Brain pericyte (primary cell): ENCODE measurements around the gene SMYD1.

Experiments
- DNase-seq: peaks from one replicate; pipeline ENCODE4 v3.0.0-alpha.2; 2012; ENCODE audit warnings: low read depth, low spot score

The SMYD1 gene

DNA sequence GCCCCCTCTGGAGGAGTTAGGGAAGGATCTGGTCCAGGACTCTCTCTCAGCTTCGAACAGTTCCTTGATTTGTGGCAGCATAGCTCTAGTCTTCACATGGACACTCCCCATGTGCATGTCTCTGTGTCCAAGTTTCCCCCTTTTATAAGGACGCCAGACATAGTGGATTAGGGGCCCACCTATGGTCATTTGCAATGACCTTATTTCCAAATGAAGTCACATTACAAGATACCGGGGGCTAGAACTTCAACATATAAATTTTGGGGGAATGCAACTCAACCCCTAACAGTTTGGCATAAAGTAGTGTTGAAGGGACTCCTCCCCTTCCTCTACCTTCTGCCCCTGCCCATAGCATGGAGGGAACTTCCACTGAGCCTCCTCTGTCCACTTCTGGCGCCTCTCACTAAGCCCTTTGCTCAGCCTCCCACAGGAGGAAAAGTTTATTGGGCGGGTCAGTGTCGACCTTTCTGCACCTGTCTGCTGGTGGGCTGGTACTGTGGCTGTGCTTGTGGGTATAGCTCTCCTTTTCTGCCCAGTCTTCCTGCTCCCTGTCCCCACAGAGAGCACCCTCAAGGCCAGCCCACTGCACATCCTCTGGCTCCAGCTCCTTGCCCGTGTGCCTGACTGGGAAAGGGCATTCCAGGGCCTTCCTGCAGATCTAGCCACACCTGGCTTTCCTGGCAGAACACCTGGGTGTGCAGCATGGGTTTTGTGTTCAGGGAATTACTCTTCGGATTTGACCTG is 54.7 kb downstream of the SMYD1 start:
- no peak for DNase-seq

DNA sequence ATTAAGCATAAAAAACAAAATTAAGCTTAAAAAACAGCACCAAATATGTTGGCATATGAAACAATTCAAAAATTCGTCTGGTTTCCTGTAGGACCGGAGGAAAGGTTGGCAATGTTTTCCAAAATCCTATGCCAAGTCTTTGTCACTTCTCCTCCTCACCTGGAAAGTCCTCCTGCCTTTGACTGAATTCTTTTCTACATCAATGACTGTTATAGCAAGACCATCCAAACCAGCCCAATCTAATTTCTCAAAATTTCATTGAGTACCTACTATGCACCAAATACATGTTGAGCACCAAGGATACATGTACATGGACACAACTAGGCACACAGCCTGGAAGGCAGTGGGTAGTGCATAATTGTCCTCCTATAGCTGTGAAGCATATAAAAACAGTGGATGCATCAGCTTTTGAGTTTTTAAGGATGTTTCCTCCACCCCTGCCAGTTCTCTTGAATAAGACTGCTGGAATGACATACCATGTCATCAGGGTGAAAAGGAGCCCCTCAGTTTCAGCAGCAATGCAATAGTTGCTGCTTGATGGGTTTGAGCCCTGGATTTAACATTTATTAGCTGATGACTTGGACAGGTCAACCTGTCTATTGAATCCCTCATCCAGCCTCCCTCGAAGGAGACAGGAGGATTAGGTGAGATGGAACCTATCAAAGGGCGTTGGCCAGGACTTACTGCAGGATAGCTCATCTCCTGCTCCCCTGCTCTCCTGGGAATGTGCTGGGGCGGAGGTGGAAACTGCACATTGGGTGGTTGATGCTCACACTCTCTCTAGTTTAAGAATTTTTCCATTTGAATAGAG is 55.7 kb downstream of the SMYD1 start:
- no peak for DNase-seq

DNA sequence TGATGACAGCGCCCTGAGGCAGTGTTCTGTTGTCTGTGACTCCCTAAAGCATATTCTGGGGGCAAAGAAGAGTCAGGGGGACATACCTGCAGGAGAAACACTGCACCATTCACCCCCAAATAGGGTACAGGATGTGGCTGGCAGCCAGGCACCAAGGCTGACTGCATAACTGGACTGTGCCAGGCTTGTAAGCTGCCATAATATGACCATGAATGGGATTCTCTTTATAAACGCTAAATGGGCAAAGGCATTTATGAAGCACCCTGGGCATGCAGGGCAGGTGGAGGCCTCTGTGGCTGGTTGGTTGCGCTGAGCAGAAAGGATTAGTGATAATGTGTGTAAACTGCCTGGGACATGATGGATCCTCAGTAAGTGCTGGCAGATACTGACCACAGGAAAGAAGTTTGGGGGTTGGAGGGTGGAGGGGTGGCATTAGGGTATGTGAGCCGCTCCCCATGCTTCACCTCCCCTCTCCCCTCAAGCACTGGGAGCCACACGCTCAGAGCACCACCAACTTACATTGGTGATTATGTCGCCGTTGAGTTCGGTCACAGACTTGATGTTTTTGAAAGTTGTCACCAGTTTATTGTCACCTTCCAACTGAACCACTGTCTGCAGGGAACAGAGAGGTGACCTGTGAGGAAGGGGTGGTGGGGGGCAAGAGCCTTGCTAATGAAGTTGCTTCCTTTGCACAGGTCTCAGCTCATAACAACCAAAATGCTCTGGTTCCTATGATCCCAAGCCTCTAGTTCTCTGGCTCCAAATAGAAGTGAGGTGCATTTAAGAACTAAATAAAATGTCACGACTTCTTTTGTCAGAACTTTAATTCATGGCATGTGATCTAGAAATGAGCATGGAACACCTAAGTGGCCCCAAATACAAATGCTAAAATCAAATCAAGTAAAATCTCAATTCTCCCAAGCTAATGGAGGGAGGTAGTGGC is 56.6 kb downstream of the SMYD1 start:
- DNase-seq, result no peak

GRCh38 chr2:88125344-88125923 is 57.8 kb downstream of the SMYD1 start:
- no peak for DNase-seq

- no peak for DNase-seq
Measured at GRCh38 chr2:88125924-88126771, 58.5 kb downstream of the SMYD1 start.

- DNase-seq, result no peak
Measured at GRCh38 chr2:88126772-88127637, 59.4 kb downstream of the SMYD1 start.

GRCh38 chr2:88127638-88127887 is 59.9 kb downstream of the SMYD1 start:
- DNase-seq, result no peak

DNA sequence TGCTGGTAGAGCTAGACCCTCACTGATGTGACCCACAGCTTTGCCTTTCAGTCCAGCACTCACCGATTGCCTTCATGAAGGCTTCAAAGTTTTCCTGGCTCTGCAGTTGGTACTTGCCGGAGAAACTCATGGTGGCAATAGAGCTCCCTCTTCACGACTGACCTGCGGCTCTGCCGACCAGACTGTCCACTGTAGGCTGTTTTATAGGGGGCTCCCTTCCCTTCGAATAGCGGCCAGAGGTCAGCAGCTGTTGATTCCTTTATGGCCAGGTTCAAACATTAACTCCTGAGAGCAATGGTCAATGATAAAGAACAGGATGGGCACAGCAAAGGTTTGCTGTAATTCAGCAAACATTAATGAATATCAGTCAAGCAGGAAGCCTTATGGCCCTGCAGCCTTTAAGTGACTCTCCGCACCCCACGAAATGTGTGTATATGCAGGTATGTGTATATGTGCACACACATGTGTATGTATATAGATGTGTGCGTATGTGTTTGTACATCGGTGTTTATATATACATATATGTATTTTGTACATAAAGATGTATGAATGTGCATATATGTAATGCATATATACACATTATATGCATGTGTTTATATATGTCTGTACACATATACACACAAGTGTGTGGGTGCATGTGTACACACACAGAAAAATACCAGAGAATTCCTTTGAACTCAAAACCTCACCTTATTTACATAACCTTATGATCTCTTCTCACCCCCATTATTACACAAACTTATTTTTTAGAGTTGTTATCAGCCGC is 60.4 kb downstream of the SMYD1 start, which contains the start of gene FABP1:
FABP1 (minus strand) TSS at position 175 of the 766 bp plus-strand sequence; CDS start at position 130, 45 bp downstream.
- DNase-seq, result no peak

DNA sequence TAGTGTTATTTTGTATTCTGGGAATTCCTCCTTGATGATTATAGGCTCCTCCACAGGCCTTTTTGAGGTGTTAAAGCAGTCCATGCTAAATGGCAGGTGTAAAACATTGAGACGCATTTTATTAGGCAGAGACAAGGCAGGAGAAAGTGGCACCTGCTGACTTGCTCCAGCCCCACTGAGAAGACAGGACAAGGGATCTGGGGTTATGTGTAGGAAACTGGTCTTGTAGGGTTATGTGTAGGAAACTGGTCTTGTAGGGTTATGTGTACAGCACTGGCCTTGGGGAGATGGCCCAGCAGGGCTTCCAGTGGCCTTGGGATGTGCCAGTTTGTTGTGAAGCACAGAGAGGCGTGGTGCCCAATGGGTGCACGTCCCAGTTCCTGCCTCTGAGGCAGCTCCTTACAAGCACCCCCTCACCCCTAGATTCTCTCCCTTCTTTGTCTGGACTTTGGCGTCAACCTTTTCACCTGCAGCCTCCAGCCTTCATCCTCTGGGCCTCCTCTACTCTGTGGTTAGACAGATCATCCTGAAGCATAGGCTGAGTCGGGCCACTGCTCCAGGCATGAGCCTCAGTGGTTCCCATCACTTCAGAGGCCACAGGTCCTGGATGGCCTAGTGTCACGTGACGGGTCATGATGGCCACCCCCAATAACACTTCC is 61.2 kb downstream of the SMYD1 start:
- no peak for DNase-seq

DNA sequence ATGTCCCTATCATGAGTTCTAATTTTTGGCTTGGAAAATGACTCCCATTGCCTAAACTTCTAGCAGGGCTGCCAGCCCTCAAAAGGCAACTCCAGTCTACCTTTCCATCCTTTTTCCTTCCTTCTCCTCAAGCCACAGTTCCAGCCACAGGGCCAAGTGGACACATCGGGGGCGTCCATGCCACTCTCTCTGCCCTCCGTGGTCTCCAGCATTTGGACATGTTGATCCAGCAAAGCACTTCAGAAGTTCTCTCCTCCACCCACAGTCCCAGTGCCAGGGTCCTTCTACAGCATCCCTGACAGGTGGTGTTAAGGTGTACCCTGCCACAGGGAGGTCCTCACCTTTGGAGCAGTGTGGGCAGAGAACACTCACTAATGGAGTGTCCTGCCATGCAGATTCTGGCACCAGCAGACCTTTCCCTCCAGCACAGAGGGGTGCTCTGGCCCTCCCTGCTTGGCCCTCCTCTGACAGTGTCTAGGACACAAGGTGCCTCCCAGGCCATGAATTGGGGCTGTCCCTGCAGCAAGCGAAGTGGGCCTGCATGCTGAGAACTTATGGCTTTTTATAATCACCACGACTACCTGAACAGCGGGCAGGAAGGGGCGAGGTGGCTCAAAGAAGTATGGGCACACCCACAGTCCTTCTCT is 61.8 kb downstream of the SMYD1 start:
- DNase-seq, result no peak

DNA sequence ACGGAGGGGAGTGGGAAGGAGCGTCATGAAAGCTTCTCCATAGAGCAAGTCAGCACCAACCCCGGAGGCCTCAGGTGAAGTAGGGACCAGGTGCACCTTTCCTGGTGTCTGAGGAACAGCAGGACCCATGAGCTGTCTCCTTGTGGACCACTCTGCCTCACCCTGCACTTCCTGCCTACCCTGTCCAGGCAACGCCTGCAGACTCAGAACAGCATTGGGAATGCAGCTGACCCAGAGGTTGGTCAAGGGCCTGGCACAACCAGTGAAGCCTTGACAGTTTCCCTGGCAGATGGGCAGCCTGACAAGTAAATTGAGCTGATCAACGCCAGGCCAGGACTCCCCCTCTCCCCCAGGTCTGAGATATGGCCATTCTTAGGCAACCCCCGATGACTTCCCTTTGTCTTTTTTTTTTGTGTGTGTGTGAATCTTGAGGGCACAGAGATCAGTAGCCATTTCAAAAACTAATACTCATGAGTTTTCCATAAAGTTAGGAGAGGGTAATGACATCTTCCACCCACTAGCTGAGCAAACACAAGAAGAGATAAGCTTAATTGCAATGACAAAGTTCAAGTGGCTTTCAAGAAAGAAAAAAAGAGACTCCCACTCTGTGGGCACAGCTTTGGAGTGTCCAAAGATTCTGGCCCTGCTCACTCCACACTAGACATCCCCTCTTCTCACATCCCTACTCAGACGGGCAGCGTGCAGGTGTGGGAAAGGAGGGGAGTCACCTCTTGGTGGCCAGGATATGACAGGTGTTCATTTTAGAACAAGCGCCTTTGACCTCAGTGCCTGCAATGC is 63.8 kb downstream of the SMYD1 start:
- DNase-seq, result no peak

DNA sequence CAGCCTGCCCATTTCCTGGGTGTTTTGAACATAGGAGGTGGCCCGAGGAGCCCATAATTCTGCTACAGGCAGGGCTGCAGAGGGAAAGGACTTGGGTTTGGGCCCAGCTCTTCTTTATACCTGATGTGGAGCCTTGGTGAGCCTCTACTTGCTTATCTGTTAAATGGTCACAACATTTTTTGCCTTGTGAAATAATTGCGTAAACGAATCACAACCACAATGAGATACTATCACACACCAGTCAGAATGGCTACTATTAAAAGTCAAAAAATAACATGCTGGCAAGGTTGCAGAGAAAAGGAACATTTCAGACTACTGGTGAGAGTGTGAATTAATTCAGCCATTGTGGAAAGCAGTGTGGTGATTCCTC is 64.4 kb downstream of the SMYD1 start:
- DNase-seq, result no peak

GRCh38 chr2:88133875-88134274 is 66.2 kb downstream of the SMYD1 start:
- no peak for DNase-seq

DNA sequence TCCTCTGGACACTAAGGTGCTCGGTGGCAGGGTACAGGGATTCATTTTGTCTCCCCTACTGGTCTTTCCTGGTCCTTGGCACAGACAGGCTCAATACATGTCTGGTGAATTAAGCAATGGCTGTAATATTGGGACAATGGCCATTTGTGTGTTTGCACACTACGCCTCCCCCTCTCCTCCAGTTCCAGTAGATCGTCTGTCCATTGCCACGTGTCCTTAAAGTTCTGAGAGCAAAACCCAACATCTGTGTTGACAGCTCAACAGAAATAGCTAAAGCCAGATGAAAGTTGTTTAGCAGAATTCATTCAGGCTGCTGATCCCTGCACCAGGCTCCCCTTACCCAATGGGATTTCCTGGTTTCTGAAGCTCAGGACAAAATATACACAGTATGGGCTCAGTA is 69.2 kb downstream of the SMYD1 start:
- no peak for DNase-seq

- DNase-seq, result no peak
Measured at GRCh38 chr2:88137833-88138232, 70.2 kb downstream of the SMYD1 start.

- no peak for DNase-seq
Measured at GRCh38 chr2:88139203-88139702, 71.6 kb downstream of the SMYD1 start.

- DNase-seq, result no peak
Measured at GRCh38 chr2:88139804-88140203, 72.2 kb downstream of the SMYD1 start.
